NK-92 (cell line): ENCODE results near the gene COMMD6.

ENCODE experiments used
- DNase-seq: peaks from one replicate; lab custom pipeline; 2025; ENCODE audit not compliant: unreplicated experiment; lab: John Stamatoyannopoulos, UW

Gene COMMD6

GRCh38 chr13:75530549-75530961 is 7.1 kb downstream of the COMMD6 start:
- DNase-seq: no peak

GRCh38 chr13:75521956-75522355 is 15.7 kb downstream of the COMMD6 start:
- no peak for DNase-seq

DNA sequence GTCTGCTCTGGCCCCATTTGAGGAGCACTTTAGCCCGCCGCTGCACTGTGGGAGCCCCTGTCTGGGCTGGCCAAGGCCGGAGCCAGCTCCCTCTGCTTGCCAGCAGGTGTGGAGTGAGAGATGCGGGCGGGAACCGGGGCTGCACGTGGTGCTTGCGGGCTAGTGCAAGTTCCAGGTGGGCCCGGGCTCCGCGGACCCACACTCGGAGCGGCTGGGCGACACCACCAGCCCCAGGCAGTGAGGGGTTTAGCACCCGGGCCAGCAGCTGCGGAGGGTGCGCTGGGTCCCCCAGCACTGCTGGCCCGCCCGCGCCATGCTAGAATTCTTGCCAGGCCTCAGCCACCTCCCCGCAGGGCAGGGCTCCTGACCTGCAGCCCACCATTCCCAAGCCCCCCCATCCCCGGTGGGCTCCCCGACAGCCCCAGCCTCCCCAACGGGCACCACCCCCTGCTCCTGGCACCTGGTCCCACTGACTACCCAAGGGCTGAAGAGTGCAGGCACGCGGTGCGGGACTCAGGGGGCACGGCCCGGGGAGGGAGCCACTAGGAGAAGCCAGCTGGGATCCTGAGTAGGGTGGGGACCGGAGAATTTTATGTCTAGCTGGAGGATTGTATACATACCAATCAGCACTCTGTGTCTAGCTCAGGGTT is 19.1 kb downstream of the COMMD6 start:
- no peak for DNase-seq

GRCh38 chr13:75514080-75514995 is 23.3 kb downstream of the COMMD6 start:
- DNase-seq: no peak

- DNase-seq: no peak
Observed at GRCh38 chr13:75513271-75513670, 24.4 kb downstream of the COMMD6 start.

DNA sequence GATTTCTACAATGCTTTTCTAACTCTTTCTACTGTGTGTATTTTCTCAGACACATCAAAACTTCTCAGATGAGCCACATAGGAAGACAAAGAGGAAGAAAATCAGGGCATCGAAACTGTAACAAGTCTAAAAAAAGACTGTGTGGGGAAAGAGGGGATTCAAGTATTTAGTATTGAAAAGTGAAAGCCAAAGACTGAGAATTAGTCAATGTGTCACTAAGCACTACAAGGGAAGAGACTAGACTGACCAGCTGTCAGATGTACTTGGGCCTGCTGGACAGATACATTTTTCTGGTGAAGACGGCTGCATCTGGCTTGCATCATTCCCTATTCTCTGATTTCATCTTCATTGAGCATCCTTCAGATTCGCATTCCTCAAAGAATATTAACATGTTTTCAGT is 25.4 kb downstream of the COMMD6 start:
- no peak for DNase-seq

DNA sequence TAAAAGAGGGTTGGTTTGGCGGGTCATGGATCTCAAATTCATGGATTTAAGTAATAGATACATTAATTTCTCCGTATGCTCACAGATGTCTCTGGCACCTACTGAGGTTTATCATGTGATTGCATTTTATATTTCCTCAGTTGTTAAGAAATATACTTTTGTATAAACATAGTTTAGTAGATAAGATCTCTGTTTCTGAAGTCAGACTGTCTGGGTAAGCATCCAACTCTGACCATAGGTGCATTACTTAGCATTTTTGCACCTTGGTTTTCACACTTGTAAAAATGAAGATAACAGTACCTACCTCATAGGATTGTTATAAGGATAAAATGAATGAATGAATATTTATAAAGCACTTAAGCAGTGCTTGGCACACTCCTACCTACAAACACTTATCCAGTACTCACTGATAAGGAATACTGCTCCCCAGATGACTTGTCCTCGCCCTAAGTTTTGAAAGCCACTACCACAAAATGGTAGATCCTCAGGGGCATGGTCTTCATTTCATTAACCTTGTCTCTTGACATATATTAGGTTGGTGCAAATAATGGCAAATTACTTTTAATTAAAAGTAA is 26.5 kb downstream of the COMMD6 start:
- DNase-seq: no peak

DNA sequence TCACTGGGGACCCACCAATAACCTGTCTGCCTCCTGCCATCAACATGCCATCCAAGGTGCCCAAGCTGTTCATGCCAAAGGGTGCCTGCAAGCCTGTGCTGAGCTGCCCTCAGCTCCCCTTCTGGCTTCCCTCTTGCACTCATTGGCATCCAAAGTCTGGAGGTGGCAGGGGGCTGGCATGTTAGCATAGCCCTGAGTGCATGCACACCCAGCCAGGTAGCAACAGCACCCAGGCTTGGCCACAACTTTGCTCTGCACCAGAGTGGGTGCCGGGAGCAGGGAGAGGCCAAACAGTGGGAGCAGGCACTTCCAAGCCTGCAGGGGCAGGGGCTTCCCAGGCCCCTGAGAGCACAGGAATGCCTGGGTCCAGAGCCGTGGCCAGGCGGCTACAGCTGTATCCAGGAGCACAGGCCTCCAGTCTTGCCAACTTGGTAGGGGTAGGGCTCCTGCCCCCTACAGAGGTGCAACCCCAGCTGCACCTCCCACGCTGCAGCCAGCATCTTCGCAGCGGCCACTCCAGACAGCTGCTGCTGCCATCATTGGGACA is 29.6 kb downstream of the COMMD6 start:
- DNase-seq: no peak

DNA sequence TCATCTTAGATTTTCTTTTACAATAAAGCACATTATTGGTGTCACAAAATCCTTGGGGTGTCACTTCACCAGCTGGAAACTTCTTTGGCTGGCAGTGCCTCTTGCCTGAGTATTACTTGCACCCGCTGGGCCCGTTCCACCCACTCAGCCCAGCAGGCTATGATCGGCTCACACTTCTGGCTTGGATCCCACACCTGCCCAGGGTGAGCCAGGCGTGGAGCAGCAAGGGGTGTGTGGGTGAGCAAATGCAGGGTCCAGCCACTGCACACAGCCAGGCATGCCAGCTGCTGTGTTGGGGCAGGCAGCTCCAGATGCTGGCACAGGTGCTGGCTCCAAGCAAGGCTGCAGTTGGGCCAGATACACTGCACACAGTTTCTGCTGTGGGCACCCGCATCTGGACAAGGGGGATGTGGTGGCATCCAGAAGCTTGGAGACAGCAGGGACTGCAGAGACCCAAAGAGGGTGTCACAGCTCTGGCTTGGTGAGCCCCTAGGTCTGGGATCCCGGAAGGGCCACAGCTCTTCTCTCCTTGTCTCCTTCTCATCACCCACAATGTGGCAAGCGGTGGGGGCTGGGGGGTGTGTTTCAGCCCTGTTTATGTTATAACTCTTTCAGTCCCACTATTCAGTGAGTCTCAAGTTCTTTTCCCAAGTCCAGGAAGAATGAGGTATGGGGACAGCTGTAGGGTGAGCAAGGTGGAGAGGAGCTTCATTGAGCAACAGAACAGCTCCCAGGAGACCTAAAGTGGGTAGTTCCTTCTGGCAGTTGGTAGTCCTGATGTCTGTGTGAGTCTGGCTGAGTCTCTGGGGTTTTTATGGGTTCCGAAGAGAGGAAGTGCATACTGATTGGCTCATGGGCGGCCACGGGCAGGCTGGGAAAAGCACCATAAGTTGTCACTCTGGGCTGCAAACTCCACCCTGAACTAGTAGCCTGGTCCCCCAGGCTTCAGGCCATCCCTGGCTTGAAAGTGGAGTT is 30.3 kb downstream of the COMMD6 start:
- DNase-seq: no peak

GRCh38 chr13:75506018-75506417 is 31.6 kb downstream of the COMMD6 start:
- DNase-seq: no peak

DNA sequence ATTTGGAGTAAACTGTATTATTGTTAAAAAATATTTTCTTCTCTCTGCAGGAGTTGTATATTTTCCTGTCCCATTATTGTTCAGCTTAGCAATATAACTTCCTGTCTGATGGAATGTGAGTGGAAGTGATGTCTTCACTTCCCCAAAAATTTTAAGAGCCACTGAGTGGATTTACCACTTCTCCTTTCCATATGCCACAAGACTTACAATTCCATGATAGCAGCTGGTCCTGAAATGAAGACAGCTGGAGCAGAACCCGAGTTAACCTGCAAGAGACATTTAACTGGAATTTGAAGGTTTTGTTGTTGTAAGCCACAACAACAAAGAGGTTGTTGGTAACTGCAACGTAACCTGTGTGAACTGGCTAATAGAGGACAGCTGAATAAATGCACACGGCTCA is 32.3 kb downstream of the COMMD6 start:
- no peak for DNase-seq

DNA sequence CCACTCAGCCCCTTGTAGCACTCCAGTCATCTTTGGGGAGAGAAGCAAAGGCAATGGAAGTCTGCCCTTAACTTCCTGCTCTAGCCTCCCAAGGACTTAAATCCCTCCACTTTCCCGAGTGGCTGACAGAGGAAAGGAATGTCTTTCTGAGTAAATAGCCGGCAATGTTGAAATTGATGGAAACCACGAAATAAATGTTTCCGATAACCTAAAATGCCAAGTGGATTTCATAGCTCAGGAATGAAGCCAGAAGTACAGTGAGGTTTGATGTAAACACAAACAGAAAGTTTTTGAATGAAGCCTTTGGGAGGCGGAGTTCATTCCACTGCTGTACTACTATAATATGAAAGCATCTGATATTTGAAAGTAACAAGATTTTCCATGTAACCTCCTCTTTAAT is 41.7 kb downstream of the COMMD6 start:
- DNase-seq: no peak

DNA sequence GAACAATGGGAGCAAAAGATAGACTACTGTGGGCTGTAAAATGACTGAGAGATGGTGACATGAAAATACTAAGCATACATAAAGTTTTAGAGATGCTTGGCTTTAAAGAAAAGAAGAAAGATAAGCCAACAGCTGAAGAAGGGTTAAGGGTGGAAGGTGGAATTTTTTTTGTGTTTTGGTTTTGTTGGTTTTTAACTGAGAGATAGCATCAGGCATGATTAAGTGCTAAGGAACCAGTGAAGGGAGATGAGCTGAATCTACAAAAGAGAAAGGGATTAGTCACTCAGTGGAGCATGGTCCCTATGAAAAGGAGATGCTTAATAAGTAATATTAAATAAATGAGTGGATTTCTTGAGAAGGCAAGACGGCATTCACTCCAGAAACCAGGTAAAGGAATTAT is 43.1 kb downstream of the COMMD6 start:
- no peak for DNase-seq

DNA sequence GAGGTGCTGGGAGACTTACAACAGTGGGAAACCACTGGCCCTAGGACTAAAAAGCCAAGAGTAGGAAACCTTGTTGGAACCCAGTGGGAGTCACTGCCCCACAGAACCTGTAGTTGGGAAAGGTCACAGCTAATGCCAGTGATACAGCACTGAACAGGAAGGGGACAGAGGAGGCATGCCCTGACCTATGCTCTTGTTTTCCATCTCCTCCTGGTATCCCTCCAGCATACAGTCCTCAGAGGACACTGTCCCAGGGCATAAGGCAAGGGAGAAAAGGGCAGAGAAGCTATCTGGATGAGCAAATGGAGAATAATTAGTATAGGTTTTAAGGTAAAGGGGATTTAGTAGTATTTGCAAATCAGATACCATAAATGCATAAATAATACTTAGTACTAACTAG is 44.5 kb downstream of the COMMD6 start:
- DNase-seq: no peak

- DNase-seq: no peak
Observed at GRCh38 chr13:75492389-75492788, 45.3 kb downstream of the COMMD6 start.

GRCh38 chr13:75491376-75491775 is 46.3 kb downstream of the COMMD6 start:
- no peak for DNase-seq

DNA sequence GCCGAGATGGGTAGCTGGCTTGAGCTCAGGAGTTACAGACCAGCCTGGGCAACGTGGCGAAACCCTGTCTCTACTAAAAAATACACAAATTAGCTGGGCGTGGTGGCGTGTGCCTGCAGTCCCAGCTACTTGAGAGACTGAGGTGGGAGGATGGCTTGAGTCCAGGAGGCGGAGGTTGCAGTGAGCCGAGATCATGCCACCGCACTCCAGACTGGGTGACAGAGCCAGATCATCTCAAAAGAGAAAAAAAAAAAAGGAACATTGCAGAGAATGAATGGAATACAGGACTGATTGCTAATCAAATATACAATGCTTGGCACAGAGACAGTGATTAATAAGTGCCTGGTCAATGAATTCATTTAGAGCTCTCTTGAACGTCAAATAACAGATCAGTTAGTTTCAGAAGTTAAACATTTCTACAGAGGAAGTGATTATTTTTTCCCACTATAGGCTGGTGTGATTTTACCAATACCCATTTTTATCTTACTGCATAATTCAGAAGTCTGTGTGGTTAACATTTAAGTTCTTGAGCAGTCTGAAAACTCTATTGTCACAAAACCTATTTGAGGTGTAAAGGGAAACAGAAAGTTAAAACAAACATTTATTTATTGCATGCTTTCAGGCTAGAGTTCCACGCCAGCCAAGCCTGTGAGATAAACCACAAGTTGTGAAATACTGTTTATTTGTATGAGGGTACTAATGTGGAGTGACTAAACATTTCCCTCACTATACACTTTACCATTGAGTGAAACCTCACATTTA is 48.0 kb downstream of the COMMD6 start:
- no peak for DNase-seq

DNA sequence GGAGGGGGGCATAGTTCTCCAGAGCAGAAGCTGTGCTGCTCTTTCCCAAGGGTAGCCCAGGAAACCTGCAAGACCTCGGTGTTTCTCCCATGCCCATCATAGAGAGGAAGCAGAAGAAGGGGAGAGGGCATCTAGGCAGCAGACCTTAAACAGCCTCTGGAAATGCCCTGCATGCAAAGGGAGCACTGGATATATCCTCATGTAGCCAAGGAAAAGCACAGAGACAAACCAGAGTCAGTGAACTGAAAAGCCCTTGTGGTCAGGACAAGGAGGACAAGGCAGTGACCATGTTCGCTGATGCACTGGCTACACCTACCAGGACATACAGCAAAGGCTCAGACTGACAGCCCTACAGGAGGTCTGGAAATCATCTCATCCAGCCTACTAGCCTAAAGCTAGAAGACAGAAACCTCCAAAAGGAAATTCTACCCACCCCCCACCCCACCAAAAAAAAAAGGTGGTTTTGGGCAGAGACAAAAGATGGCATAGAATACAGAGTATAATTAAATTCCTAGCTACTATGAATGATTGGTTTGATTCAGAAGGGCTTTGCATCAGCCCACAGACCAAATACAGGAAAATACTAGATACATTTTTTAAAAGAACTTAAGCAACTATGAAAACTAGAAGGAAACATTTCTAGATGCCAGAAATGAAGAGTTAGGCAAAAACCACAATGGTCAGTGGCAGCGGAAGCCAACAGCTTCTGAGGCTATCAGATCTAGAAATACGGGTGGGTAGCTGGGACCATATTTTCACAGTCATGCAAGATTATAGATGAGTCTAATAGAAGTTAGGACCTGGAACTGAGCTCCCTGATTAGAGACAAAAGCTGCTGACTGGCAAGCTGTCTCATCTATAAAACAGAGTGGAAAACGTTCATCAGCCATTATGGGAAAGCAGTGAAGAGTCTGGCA is 51.2 kb downstream of the COMMD6 start:
- no peak for DNase-seq
